GDM1 (cell line): ENCODE measurements around the gene SAMD8.

Source experiments
- DNase-seq: peaks from one replicate; lab custom pipeline; 2025; lab: John Stamatoyannopoulos, UW

SAMD8 gene

DNA sequence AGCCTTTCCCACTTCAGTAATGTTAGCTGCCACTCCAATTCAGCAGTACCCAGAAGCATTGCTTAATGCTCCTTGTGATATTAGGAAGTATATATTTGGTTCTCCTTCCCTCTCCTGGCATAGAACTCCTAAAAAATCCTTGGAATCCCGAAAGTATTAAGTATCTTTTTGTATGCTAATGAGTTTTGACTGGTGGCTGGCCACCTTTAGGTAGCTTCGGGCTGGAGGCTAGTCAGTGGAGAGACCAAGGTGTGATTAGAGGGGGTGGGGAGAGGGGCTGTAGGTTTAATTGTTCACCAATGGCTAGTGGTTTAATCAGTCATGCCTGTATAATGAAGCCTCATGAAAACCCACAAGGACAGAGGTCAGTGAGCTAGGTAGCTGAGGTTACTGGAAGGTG lies 112.1 kb downstream of the SAMD8 start:
- DNase-seq, result no peak

DNA sequence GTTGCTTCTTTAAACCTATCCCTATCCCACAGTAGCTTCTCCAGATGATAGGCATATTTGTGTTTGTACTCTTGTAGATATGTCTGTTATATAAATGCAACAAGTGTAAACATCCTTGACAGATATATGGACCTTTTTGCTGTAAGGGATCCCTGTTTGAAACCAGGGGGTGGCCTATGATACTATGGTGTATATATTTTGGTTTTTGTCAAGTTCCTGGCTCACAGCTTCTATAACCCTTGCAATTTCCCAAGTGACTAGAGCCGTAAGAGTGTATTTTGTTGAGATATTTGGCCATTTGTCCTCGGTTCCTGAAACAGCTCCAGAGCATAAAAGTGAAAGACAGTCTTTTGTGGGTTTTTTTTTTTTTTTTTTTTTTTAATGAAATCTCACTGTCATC lies 114.6 kb downstream of the SAMD8 start:
- DNase-seq, result no peak

DNA sequence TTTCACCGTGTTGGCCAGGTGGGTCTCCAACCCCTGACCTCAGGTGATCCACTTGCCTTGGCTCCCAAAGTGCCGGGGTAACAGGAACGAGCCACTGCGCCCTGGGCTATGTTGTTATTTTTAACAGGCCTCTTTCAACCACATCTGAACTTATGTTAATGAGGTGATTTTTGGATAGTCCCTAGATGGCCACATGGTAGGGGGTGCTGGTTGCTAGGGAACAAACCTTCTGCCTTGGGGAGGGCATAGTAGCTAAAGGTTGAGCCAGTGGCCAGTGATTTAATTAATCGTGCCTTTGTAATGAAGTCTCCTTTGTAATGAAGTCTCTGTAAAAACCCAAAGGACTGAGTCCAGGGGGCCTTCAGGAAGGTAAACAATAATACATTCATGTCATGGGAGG lies 115.2 kb downstream of the SAMD8 start:
- DNase-seq, result no peak

DNA sequence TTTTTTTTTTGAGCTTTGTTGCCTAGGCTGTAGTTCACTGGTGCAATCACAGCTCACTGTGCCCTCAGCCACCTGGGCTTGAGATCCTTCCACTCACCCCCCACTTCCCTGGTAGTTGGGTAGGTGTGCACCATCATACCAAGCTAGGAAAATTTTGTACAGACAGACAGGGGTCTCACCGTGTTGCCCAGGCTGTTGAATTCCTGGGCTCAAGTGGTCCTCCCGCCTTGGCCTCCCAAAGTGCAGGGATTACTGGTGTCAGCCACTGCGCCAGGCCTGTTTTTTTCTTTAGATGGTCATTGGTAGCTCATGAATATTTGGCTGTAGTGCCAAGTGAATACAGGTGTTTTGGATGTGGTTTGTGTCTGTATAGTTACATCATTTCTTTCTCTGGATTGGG lies 116.8 kb downstream of the SAMD8 start:
- no peak for DNase-seq

DNA sequence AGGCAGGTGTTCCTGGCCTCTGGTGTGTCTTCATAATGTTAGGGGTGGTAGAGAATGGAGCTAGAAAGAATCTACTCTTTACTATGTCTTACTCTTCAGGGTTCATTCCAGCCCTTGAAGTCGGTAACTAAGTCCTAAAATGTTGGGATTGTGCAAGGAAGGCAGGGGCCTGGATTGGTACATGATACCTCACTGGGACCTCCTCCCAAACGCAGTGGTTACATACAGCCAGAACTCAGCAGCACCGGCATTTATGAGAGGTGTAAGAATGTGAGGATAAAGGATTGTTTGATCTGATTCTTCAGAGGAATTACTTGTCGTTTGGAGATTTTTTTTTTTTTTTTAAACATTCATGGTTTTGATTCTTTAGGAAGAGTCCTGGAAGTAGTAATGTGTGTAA lies 117.4 kb downstream of the SAMD8 start:
- no peak for DNase-seq

DNA sequence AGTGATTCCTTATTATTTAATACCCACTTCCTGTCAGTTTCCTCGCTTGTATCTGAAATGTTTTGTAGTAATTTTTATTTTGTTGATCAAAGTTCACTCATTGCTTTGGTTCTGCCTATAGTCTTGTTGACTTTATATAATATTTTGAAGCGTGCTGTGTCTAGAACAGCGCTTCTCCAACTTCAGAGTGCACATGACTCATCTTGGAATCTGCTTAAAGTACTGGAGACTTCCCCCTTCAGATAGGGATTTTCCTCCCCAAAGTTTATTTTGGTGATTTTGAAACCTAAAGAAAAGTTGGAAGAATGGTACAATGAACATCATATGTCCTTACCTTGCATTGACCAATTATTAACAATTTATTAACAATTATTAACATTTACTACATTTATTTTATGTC lies 118.5 kb downstream of the SAMD8 start:
- DNase-seq, result no peak

DNA sequence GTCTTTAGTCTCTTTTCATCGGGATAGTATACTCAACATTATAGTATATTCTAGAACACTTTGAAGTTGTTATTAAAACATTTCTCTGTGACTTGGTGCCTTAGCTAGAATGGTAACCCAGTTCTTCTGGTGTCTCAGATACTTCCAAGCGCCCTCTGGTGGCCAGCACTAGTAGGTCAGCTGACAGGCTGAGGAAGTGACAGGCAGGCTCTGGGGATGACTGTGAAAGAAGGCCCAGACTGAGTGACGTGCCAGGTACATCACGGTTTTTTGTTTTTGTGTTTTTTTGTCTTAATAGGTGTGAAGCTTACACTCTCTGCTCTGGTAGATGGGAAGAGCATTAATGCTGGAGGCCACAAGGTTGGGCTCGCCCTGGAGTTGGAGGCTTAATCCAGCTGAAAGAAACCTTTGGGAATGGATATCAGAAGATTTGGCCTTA lies 119.2 kb downstream of the SAMD8 start:
- peak; percentile 73 for DNase-seq
